T-helper 2 cell treated with Interferon-gamma antibody and Interleukin-4, amounts not matched to agents 100 ng/mL and 5 ng/mL, for 36 hours (primary cell): ENCODE results near the gene TMEM107. TPM values are rescaled to one million over a fixed set of nuclear protein-coding genes. Genes with fewer than 3 reads are reported as not detected.

Experiments
- intact Hi-C: fragments of 100-400 bp; cut with micrococcal nuclease; formaldehyde crosslinking; loops from one replicate; pipeline ENCODE4 v1.15.1; 2023
- total RNA-seq: library from RNA; stranded (reverse); gene quantifications from 2 replicates; pipeline ENCODE4 v1.2.3, GENCODE V29; 2022

TMEM107 gene
- total RNA-seq, 1 donor from 2014 or later: 26.4 TPM

- intact Hi-C loops: loop anchor here (10.0 kb wide), 2 partner anchors 268 to 918 kb away; partner anchors contain the start of genes CHD3, DVL2 and PHF23
These were observed 23.1 kb downstream of the TMEM107 start for GRCh38 chr17:8153031-8153451.

- intact Hi-C loops: loop anchor here (10.0 kb wide), 2 partner anchors 267 to 917 kb away; partner anchors contain the start of genes CHD3, DVL2 and PHF23
These were observed 23.9 kb downstream of the TMEM107 start, which contains the start of gene PER1 for GRCh38 chr17:8152112-8152775. Gene PER1 (minus strand): TSS chr17:8152404. CDS start chr17:8150706, 1,698 bp downstream.

- intact Hi-C loops: loop anchor here (1.0 to 10.0 kb wide), 3 partner anchors 12 to 917 kb away; partner anchors contain the start of genes CHD3, DVL2 and PHF23
These were observed 24.5 kb downstream of the TMEM107 start for GRCh38 chr17:8151641-8152111.

GRCh38 chr17:8151120-8151640, 25.0 kb downstream of the TMEM107 start:
- intact Hi-C loops: loop anchor here (1.0 to 10.0 kb wide), 3 partner anchors 12 to 916 kb away; partner anchors contain the start of genes CHD3, DVL2 and PHF23

- intact Hi-C loops: loop anchor here (1.0 to 10.0 kb wide), 3 partner anchors 11 to 916 kb away; partner anchors contain the start of genes CHD3, DVL2 and PHF23
These were observed 25.7 kb downstream of the TMEM107 start for GRCh38 chr17:8150194-8151119.

GRCh38 chr17:8149419-8150193, 26.6 kb downstream of the TMEM107 start:
- intact Hi-C loops: loop anchor here (10.0 kb wide), 2 partner anchors 265 to 915 kb away; partner anchors contain the start of genes CHD3, DVL2 and PHF23

GRCh38 chr17:8148560-8148959, 27.6 kb downstream of the TMEM107 start:
- intact Hi-C loops: no loop called here

GRCh38 chr17:8147805-8148404, 28.3 kb downstream of the TMEM107 start:
- intact Hi-C loops: no loop called here

GRCh38 chr17:8147141-8147804, 28.9 kb downstream of the TMEM107 start:
- intact Hi-C loops: no loop called here

- intact Hi-C loops: no loop called here
These were observed 29.6 kb downstream of the TMEM107 start for GRCh38 chr17:8146381-8147140.

GRCh38 chr17:8145811-8146210, 30.4 kb downstream of the TMEM107 start:
- intact Hi-C loops: no loop called here

- intact Hi-C loops: no loop called here
These were observed 31.6 kb downstream of the TMEM107 start for GRCh38 chr17:8144401-8145231.

- intact Hi-C loops: no loop called here
These were observed 32.4 kb downstream of the TMEM107 start for GRCh38 chr17:8143581-8144400.

- intact Hi-C loops: no loop called here
These were observed 33.1 kb downstream of the TMEM107 start for GRCh38 chr17:8142887-8143580.

GRCh38 chr17:8142158-8142886, 33.9 kb downstream of the TMEM107 start:
- intact Hi-C loops: no loop called here

GRCh38 chr17:8141741-8142140, 34.4 kb downstream of the TMEM107 start:
- intact Hi-C loops: no loop called here
